ENCODE results near the gene TMEM145. TPM values are rescaled to one million over a fixed set of nuclear protein-coding genes. Genes with fewer than 3 reads are reported as not detected.

Gene TMEM145
- total RNA-seq, 1 donor from 2014 or later: not detected

- no peak for DNase-seq (ENCODE audit: low read depth, low spot score)
Measured at GRCh38 chr19:42288881-42289555, 24.1 kb upstream of the TMEM145 start.

DNA sequence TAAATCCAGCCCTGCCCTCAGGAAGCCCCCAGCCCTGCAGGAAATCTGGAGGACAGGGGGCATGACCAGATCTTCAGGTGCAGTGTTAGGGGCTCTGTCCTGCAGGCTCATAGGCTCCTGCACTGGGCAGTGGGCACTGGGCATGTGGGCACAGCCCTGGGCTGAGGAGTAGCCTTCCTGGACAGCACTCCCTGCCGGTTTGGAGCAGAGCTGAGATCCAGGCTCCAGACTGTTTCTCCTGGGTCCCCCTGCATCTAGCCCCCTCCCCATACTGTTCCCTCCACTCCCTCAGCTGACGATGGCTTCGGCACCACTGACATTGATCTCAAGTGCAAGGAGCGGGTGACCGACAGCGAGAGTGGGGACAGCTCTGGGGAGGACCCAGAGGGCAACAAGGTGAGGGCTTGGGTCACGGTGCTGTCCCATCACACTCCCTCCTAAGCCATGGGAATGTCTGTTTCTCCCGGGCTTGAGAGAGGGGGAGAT lies 23.5 kb upstream of the TMEM145 start:
- no peak for DNase-seq (ENCODE audit: low read depth, low spot score)

GRCh38 chr19:42290136-42290522 lies 23.0 kb upstream of the TMEM145 start:
- no peak for DNase-seq (ENCODE audit: low read depth, low spot score)

DNA sequence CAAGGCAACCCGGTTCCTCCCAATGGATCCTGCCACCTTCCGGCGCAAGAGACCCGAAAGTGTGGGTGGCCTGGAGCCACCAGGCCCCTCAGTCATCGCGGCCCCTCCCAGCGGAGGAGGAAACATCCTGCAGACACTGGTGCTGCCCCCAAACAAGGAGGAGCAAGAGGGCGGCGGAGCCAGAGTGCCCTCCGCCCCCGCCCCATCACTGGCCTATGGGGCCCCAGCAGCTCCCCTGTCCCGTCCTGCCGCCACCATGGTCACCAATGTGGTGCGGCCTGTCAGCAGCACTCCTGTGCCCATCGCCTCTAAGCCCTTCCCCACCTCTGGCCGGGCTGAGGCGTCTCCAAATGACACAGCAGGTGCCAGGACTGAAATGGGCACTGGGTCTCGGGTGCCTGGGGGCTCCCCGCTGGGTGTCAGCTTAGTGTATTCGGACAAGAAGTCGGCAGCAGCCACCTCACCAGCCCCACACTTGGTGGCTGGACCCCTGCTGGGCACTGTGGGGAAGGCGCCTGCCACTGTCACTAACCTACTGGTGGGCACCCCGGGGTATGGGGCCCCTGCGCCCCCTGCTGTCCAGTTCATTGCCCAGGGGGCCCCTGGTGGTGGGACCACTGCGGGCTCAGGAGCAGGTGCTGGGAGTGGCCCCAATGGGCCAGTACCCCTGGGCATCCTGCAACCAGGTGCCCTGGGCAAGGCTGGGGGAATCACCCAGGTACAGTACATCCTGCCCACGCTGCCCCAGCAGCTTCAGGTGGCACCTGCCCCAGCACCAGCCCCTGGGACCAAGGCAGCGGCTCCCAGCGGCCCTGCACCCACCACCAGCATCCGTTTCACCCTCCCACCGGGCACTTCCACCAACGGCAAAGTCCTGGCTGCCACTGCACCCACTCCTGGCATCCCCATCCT lies 22.3 kb upstream of the TMEM145 start:
- DNase-seq (ENCODE audit: low read depth, low spot score): no peak

- DNase-seq (ENCODE audit: low read depth, low spot score): no peak
Measured at GRCh38 chr19:42291435-42291810, 21.7 kb upstream of the TMEM145 start.

DNA sequence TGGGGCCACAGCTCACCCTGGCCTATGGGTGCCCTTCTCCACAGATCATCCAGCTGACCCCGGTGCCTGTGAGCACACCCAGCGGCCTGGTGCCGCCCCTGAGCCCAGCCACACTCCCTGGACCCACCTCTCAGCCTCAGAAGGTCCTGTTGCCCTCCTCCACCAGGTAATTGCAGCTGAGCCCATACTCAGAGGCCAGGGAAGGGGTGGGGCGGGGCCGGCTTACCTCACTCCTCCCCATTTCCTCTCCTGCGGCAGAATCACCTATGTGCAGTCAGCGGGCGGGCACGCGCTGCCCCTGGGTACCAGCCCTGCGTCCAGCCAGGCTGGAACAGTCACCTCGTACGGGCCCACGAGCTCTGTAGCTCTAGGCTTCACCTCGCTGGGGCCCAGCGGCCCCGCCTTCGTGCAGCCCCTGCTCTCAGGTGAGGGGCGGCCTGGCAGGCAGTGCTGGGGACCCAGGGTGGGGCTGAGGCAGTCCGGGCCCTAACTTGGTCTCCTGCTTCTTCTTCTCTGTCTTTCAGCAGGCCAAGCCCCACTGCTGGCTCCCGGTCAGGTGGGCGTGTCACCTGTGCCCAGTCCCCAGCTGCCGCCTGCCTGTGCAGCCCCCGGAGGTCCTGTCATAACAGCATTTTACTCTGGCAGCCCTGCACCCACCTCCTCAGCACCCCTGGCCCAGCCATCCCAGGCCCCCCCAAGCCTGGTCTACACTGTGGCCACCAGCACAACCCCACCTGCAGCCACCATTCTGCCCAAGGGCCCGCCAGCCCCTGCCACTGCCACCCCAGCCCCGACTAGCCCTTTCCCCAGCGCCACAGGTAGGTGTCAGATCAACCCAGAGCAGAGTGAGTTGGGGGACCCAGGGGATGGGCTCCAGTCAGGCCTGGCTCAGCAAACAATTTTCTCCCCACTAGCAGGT lies 20.8 kb upstream of the TMEM145 start:
- DNase-seq (ENCODE audit: low read depth, low spot score): no peak

DNA sequence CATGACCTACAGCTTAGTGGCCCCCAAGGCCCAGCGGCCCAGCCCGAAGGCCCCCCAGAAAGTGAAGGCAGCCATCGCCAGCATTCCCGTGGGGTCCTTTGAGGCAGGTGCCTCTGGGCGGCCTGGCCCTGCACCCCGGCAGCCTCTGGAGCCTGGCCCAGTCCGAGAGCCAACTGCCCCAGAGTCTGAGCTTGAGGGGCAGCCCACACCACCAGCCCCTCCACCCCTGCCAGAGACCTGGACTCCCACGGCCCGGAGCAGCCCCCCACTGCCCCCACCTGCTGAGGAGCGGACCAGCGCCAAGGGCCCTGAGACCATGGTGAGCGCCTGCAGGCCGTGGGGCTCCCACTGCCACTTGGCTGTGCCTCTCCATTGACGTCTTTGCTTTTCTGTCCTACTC lies 20.1 kb upstream of the TMEM145 start:
- no peak for DNase-seq (ENCODE audit: low read depth, low spot score)

GRCh38 chr19:42293540-42293939 lies 19.6 kb upstream of the TMEM145 start:
- DNase-seq (ENCODE audit: low read depth, low spot score): no peak

DNA sequence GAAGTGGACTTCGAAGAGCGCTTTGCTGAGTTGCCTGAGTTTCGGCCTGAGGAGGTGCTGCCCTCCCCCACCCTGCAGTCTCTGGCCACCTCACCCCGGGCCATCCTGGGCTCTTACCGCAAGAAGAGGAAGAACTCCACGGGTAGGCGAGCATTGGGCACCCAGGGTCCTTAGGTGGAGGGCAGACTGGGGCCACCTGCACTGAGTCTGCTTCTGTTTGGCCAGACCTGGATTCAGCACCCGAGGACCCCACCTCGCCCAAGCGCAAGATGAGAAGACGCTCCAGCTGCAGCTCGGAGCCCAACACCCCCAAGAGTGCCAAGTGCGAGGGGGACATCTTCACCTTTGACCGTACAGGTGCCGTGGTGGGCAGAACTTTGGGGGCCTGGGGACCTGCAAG lies 19.2 kb upstream of the TMEM145 start:
- DNase-seq (ENCODE audit: low read depth, low spot score): no peak

DNA sequence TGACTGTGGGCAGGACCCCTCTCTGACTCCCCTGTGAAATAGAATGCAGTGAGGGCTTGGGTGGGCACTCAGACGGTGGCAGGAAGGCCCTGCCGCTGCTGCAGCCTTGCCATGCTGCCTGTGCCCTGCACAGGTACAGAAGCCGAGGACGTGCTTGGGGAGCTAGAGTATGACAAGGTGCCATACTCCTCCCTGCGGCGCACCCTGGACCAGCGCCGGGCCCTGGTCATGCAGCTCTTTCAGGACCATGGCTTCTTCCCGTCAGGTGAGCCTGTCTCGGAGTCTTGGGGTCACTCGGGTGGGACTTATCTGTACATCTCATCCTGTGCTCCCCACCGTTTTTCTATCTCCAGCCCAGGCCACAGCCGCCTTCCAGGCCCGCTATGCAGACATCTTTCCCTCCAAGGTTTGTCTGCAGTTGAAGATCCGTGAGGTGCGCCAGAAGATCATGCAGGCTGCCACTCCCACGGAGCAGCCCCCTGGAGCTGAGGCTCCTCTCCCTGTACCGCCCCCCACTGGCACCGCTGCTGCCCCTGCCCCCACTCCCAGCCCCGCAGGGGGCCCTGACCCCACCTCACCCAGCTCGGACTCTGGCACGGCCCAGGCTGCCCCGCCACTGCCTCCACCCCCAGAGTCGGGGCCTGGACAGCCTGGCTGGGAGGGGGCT lies 18.5 kb upstream of the TMEM145 start:
- no peak for DNase-seq (ENCODE audit: low read depth, low spot score)

DNA sequence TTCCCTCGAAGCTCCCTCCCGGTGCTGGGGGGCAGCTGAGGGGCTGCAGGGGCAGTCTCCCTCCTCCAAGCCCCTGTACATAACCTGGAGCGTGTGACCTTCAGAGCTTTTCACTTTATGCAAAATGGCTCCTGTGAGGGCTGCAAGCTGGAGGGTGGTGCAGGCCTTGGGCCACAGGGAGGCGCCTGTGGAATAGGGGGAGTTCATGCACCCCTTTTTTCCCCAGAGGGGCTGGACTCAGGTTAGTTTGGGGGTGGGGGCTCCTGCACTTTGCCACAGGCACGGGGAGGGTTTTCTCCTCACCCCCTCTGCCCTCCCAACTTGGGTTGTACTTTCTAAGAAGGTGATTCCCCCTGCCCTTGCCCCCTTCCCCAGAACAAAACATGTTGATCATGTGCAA lies 17.8 kb upstream of the TMEM145 start:
- DNase-seq (ENCODE audit: low read depth, low spot score): no peak

DNA sequence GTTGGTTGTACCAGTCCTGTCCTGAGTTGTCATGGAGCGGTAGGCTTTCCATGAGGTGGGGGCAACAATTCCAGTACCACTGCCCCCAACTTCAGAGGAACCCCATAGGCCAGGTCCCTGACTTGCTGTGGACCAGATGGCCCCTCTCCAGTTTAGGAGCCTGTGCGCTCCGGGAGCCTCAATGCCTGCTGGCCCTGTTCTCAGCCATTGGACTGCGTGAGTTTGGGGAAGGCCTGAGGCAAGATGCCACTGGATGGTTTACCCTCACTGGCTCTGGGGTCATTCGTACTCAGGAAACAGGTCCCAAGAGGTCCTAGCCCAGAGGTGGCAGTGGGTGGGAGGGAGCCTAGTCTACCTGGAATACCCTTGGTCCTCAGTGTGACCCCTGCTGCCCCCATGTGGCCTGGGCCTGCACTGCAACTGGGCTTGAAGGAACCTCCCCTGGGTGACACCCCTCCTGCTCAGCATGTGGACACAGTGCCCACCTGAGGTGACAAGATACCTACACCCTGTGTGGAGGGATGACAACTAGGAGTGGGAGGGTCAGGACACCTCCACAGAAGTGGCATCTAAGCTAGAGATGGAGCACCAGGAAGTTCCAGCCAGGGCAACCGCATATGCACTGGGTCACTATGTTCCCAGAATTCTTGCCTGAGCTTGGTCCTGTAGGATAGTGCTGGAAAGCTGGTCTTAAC lies 17.1 kb upstream of the TMEM145 start:
- no peak for DNase-seq (ENCODE audit: low read depth, low spot score)

GRCh38 chr19:42297039-42297438 lies 16.1 kb upstream of the TMEM145 start:
- DNase-seq (ENCODE audit: low read depth, low spot score): no peak

DNA sequence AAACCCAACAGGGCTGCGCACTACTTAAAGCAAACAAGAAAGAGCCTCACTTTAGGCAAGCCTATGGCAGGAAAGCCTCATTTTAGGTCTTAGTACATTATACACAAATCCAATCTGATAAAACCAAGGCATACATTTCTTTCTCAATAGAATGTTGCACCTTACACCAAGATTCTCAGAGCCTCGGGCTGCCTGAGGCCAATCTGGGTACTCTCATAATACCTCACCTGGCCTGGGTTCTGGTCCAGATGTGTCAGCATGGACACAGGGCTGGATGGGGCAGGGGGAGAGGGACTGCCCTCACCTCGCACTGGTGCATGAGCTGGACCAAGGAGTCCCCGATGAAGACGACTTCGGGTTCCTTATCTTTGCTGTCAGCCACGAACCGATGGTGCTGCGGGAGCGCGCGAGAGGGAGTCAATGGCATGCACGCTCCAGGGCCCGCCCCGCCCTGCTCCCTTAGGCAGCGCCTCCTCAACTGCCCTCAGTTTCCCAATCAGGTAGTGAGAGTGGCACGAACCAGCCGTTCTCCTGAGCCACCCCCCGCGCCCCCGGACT lies 11.4 kb upstream of the TMEM145 start, which contains the start of gene PRR19:
Gene PRR19 (plus strand): TSS at position 487 of the 558 bp plus-strand sequence. CDS start 7,453 bp downstream, outside the sequence.
- no peak for DNase-seq (ENCODE audit: low read depth, low spot score)

GRCh38 chr19:42303101-42303464 lies 10.0 kb upstream of the TMEM145 start:
- no peak for DNase-seq (ENCODE audit: low read depth, low spot score)

DNA sequence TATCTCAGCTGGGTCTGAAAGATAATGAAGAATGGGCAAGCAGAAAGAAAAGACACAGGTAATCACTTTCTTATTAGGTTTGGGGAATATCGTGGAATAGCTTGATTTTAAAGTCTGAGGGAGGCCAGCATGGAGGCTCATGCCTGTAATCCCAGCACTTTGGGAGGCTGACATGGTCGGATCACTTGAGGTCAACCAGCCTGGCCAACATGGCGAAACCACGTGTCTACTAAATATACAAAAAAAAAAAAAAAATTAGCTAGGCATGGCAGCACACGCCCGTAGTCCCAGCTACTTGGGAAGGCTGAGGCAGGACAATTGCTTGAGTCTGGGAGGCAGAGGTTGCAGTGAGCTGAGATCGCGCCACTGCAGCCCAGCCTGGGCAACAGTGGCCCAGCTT lies 9.2 kb upstream of the TMEM145 start:
- no peak for DNase-seq (ENCODE audit: low read depth, low spot score)

DNA sequence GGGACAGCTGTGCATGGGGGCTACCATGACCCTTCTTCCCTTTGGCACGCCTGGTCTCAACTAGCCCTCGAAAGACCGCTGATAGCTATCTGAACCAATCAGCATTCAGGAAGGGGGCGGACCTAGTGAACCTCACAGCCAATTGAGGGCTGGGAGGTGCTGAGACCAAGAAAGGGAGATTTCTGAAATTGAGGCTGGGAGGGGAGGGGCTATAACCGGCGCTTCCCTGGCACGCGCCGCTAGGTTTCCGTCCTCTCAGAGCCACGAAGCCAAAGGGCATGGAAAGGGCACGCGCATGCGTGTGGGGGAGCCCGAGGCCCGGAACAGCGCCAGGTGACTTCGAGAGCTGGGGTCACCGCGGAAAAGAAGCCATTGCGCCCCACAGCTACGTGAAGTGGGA lies 6.5 kb upstream of the TMEM145 start:
- no peak for DNase-seq (ENCODE audit: low read depth, low spot score)

DNA sequence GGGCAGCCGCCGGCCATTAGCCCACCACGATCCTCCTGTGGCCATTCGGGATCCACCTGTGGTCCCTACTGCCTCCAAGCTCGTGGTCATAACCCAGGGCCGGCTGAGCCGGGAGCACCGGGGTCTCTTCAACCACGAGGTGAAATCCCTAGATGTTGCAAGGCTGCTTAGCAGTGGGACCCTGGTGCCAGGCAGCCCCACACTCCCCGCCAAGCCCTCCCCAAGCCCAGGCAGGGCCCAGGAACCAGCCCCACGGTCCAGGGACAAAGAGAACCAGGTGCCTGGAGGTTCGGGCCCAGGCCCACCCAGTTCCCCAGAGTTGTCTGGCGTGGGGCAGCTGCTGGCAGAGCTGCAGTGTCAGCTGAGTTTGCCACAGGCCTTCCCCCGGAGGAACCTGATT lies 3.4 kb upstream of the TMEM145 start:
- no peak for DNase-seq (ENCODE audit: low read depth, low spot score)

DNA sequence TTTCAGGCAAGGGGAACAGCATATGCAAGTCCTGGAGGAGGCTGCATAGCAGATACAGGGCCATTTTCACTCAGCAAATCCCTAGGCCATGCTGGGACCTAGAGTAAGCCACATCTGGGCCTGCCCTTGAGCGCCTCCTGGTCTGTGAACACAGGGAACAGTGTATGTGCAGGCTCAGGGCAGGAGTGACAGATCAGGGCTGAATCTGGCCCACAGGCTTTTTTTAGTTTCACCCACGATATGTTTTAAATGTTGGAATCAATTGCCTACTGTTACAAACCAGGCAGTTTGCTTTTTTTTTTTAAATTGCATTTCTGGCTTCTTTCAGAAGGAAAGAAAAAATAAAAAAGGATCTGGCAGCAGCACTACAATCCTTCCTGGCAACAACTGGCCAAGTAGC lies 1.5 kb upstream of the TMEM145 start:
- DNase-seq (ENCODE audit: low read depth, low spot score): no peak

GRCh38 chr19:42312370-42312769 lies 739 bp upstream of the TMEM145 start:
- no peak for DNase-seq (ENCODE audit: low read depth, low spot score)
